Esophagus squamous epithelium (tissue), 4 donors: ENCODE results near the gene ZNF710.

ENCODE experiments used
- POLR2A ChIP-seq, 4 donors: fragments of 450-650 bp; IDR thresholded peaks; one replicate each; pipeline ENCODE4 v1.6.1; 2017; ENCODE audit warnings: antibody characterized with exemption in 4 of 4, mild to moderate bottlenecking in 4 of 4, moderate library complexity in 3 of 4
- TF ChIP-seq, protein P1 (sequence below), 6 experiments: fragments of 450-650 bp in 4 of 6; fragments of 200-600 bp in 2 of 6; sonication (generic) in 2 of 6; IDR thresholded peaks; one replicate each; pipeline ENCODE4 v1.5.1; 2016 to 2019; ENCODE audit warnings: antibody characterized with exemption in 6 of 6, mild to moderate bottlenecking in 4 of 6, moderate library complexity in 4 of 6

DNA sequence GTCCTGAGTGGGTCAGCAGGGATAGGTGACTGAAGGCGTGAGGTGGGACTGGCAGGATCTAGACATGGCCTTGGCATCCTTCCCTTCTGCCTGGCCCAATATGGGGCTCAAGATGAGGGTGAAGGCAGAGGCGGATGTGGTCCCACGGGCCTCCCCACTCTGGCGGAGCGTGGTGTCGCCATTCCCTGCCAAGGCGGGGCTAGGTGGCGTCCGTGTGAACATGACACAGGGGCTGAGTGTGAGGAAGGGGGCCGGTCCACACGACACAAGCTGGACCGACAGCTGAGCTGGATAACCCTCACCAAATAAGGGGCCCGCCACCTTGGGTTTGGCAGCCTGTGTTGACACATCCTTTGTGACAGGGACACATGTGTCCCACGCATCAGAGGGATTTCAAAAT is 43.1 kb downstream of the ZNF710 start:
- TF ChIP-seq, protein P1, sequence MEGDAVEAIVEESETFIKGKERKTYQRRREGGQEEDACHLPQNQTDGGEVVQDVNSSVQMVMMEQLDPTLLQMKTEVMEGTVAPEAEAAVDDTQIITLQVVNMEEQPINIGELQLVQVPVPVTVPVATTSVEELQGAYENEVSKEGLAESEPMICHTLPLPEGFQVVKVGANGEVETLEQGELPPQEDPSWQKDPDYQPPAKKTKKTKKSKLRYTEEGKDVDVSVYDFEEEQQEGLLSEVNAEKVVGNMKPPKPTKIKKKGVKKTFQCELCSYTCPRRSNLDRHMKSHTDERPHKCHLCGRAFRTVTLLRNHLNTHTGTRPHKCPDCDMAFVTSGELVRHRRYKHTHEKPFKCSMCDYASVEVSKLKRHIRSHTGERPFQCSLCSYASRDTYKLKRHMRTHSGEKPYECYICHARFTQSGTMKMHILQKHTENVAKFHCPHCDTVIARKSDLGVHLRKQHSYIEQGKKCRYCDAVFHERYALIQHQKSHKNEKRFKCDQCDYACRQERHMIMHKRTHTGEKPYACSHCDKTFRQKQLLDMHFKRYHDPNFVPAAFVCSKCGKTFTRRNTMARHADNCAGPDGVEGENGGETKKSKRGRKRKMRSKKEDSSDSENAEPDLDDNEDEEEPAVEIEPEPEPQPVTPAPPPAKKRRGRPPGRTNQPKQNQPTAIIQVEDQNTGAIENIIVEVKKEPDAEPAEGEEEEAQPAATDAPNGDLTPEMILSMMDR (IDR thresholded peaks at IDR 0.05): no peak
- TF ChIP-seq POLR2A (IDR thresholded peaks at IDR 0.05): no peak
